ENCODE measurements around the gene P2RY6.

DNA sequence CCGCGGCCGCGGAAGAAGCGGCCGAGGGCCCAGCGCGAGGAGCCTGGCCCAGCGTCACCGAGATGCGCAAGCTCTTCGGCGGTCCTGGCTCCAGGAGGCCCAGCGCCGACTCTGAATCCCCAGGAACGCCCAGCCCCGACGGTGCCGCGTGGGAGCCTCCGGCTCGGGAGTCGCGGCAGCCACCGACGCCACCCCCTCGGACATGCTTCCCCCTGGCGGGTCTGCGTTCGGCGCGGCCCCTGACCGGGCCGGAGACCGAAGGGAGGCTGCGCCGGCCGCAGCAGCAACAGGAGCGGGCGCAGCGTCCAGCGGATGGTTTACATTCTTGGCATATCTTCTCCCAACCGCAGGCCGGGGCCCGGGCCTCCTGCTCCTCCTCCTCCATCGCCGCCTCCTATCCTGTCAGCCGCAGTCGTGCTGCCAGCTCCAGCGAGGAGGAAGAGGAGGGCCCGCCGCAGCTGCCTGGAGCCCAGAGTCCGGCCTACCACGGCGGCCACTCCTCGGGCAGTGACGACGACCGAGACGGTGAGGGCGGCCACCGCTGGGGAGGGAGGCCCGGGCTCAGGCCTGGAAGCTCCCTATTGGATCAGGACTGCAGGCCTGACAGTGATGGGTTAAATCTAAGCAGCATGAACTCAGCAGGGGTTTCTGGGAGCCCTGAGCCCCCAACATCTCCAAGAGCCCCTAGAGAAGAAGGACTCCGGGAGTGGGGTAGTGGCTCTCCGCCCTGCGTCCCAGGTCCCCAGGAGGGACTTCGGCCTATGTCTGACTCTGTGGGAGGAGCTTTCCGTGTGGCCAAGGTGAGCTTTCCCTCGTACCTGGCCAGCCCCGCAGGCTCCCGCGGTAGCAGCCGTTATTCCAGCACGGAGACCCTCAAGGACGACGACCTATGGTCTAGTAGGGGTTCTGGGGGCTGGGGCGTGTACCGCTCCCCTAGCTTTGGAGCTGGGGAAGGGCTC lies 37.1 kb downstream of the P2RY6 start:
- TF ChIP-seq, protein P1, sequence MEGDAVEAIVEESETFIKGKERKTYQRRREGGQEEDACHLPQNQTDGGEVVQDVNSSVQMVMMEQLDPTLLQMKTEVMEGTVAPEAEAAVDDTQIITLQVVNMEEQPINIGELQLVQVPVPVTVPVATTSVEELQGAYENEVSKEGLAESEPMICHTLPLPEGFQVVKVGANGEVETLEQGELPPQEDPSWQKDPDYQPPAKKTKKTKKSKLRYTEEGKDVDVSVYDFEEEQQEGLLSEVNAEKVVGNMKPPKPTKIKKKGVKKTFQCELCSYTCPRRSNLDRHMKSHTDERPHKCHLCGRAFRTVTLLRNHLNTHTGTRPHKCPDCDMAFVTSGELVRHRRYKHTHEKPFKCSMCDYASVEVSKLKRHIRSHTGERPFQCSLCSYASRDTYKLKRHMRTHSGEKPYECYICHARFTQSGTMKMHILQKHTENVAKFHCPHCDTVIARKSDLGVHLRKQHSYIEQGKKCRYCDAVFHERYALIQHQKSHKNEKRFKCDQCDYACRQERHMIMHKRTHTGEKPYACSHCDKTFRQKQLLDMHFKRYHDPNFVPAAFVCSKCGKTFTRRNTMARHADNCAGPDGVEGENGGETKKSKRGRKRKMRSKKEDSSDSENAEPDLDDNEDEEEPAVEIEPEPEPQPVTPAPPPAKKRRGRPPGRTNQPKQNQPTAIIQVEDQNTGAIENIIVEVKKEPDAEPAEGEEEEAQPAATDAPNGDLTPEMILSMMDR (IDR thresholded peaks at IDR 0.05) = no peak
- TF ChIP-seq ZFX (IDR thresholded peaks at IDR 0.05; ENCODE audit: borderline replicate concordance) = no peak
